GM10847 (cell line): ENCODE results near the gene RABAC1.

Experiments used
- POLR2A ChIP-seq: IDR thresholded peaks from 2 replicates; pipeline ENCODE4 v1.6.1; 2011; ENCODE audit not compliant: insufficient read length; ENCODE audit errors: extremely low read depth

The RABAC1 gene

GRCh38 chr19:41927497-41928192, 31.5 kb downstream of the RABAC1 start:
- TF ChIP-seq POLR2A, result no peak

GRCh38 chr19:41926763-41927496, 32.2 kb downstream of the RABAC1 start:
- TF ChIP-seq POLR2A, result no peak

- TF ChIP-seq POLR2A, result no peak
Observed at GRCh38 chr19:41926028-41926762, 32.9 kb downstream of the RABAC1 start.

GRCh38 chr19:41925208-41926003, 33.7 kb downstream of the RABAC1 start:
- TF ChIP-seq POLR2A, result no peak

- TF ChIP-seq POLR2A, result no peak
Observed at GRCh38 chr19:41924151-41925145, 34.7 kb downstream of the RABAC1 start.

- no peak for TF ChIP-seq POLR2A
Observed at GRCh38 chr19:41923045-41923788, 35.9 kb downstream of the RABAC1 start.

GRCh38 chr19:41922585-41922984, 36.5 kb downstream of the RABAC1 start:
- TF ChIP-seq POLR2A, result no peak

- TF ChIP-seq POLR2A, result no peak
Observed at GRCh38 chr19:41921577-41922576, 37.2 kb downstream of the RABAC1 start.

GRCh38 chr19:41920882-41921576, 38.1 kb downstream of the RABAC1 start:
- TF ChIP-seq POLR2A, result no peak

- no peak for TF ChIP-seq POLR2A
Observed at GRCh38 chr19:41919948-41920712, 39.0 kb downstream of the RABAC1 start.

GRCh38 chr19:41918653-41919244, 40.4 kb downstream of the RABAC1 start:
- no peak for TF ChIP-seq POLR2A

- TF ChIP-seq POLR2A, result no peak
Observed at GRCh38 chr19:41918095-41918494, 41.0 kb downstream of the RABAC1 start.
